Nephron progenitor cell (in vitro differentiated cells): ENCODE data around the gene ZFR2.

Experiments used
- DNase-seq: peaks from one replicate; pipeline ENCODE4 v3.0.0; 2021
- H3K27ac Mint-ChIP-seq: 2 replicates; pipeline ENCODE4 v1.8.0; 2021; ENCODE audit warnings: mild to moderate bottlenecking, moderate library complexity, mixed read lengths
- H3K27me3 Mint-ChIP-seq: 2 replicates; pipeline ENCODE4 v1.8.0; 2021; ENCODE audit warnings: mild to moderate bottlenecking, low read depth, mixed read lengths; ENCODE audit not compliant: poor library complexity
- H3K36me3 Mint-ChIP-seq: 2 replicates; pipeline ENCODE4 v1.8.0; 2021; ENCODE audit warnings: low read depth, mixed read lengths
- H3K4me1 Mint-ChIP-seq: 2 replicates; pipeline ENCODE4 v1.8.0; 2021; ENCODE audit warnings: mixed read lengths
- H3K4me3 Mint-ChIP-seq: 2 replicates; pipeline ENCODE4 v1.8.0; 2021; ENCODE audit warnings: mild to moderate bottlenecking, moderate library complexity, mixed read lengths
- H3K9me3 Mint-ChIP-seq: 2 replicates; pipeline ENCODE4 v1.8.0; 2021; ENCODE audit warnings: mild to moderate bottlenecking, moderate library complexity, mixed read lengths
- CTCF ChIP-seq: fragments of 200-600 bp; sonication (generic); IDR thresholded peaks from 2 replicates; pipeline ENCODE4 v1.5.0; 2021; ENCODE audit warnings: antibody characterized with exemption

The ZFR2 gene

GRCh38 chr19:3868770-3869456 is at the start of gene ZFR2:
Gene ZFR2, minus strand, starts transcription at chr19:3869038. Its CDS starts 21 bp downstream, at chr19:3869017.
- no peak for TF ChIP-seq CTCF
- Mint-ChIP-seq H3K4me1 (peaks cover 14% of the 10 kb centered on the region), H3K9me3 (peaks cover 21% of the 10 kb centered on the region), H3K36me3 (no peaks in the 10 kb centered on the region), H3K4me3 (peak within 1 kb of the TSS; percentile 76), H3K27ac (peak within 1 kb of the TSS; percentile 54), H3K27me3 (peaks cover 76% of the 10 kb centered on the region)
- DNase-seq: peak; percentile 63

- Mint-ChIP-seq H3K36me3 (no peaks in the 10 kb centered on the region), H3K4me3 (no peak overlapping the region), H3K27ac (no peak overlapping the region), H3K4me1 (no peaks in the 10 kb centered on the region), H3K9me3 (peaks cover 9% of the 10 kb centered on the region), H3K27me3 (peaks cover 19% of the 10 kb centered on the region)
- no peak for TF ChIP-seq CTCF
- DNase-seq: no peak
Measured at GRCh38 chr19:3916033-3916432, 47.2 kb upstream of the ZFR2 start.

GRCh38 chr19:3914199-3914598 is 45.4 kb upstream of the ZFR2 start:
- Mint-ChIP-seq H3K4me1 (no peaks in the 10 kb centered on the region), H3K36me3 (no peaks in the 10 kb centered on the region), H3K9me3 (peaks cover 19% of the 10 kb centered on the region), H3K4me3 (no peak overlapping the region), H3K27ac (no peak overlapping the region), H3K27me3 (peaks cover 15% of the 10 kb centered on the region)
- TF ChIP-seq CTCF: no peak
- DNase-seq: no peak

GRCh38 chr19:3910105-3910504 is 41.3 kb upstream of the ZFR2 start:
- H3K27ac Mint-ChIP-seq: no peak overlapping the region

GRCh38 chr19:3908266-3909054 is 39.6 kb upstream of the ZFR2 start:
- no peak overlapping the region for H3K27ac Mint-ChIP-seq
- DNase-seq: no peak
- no peaks in the 10 kb centered on the region for H3K4me1 Mint-ChIP-seq
- no peak overlapping the region for H3K4me3 Mint-ChIP-seq
- TF ChIP-seq CTCF: no peak
- no peaks in the 10 kb centered on the region for H3K27me3 Mint-ChIP-seq
- H3K9me3 Mint-ChIP-seq: peaks cover 16% of the 10 kb centered on the region
- no peaks in the 10 kb centered on the region for H3K36me3 Mint-ChIP-seq

More at GRCh38 chr19:3910105-3910504, 41.3 kb upstream of the ZFR2 start:
- no peak overlapping the region for H3K4me3 Mint-ChIP-seq
- peaks cover 6% of the 10 kb centered on the region for H3K27me3 Mint-ChIP-seq
- no peaks in the 10 kb centered on the region for H3K36me3 Mint-ChIP-seq
- TF ChIP-seq CTCF: no peak
- H3K9me3 Mint-ChIP-seq: peaks cover 16% of the 10 kb centered on the region
- DNase-seq: no peak
- H3K4me1 Mint-ChIP-seq: no peaks in the 10 kb centered on the region
